Endodermal cell (in vitro differentiated cells): ENCODE results near the gene FBL. TPM values are rescaled to one million over a fixed set of nuclear protein-coding genes. Genes with fewer than 3 reads are reported as not detected.

ENCODE experiments used
- DNase-seq: peaks from one replicate; pipeline ENCODE4 v3.0.0-alpha.2; 2017
- H3K27ac ChIP-seq: 2 replicates; pipeline ENCODE4 v1.5.1; 2013; ENCODE audit warnings: mild to moderate bottlenecking, low read depth, low read length, moderate library complexity
- H3K27me3 ChIP-seq: 2 replicates; pipeline ENCODE4 v1.6.1; 2013; ENCODE audit warnings: mild to moderate bottlenecking, low read length, moderate library complexity; ENCODE audit not compliant: insufficient read depth, control insufficient read depth, poor library complexity, severe bottlenecking
- H3K36me3 ChIP-seq: 2 replicates; pipeline ENCODE4 v1.7.0; 2013; ENCODE audit warnings: mild to moderate bottlenecking, low read length, moderate library complexity; ENCODE audit not compliant: control insufficient read depth, insufficient read depth
- H3K4me1 ChIP-seq: one replicate; pipeline ENCODE4 v1.7.0; 2013; ENCODE audit warnings: low read length; ENCODE audit not compliant: control insufficient read depth, insufficient read depth
- H3K4me3 ChIP-seq: 2 replicates; pipeline ENCODE4 v1.5.1; 2013; ENCODE audit warnings: mild to moderate bottlenecking, low read length, moderate library complexity
- H3K9ac ChIP-seq: 2 replicates; pipeline ENCODE4 v1.6.1; 2013; ENCODE audit warnings: mild to moderate bottlenecking, low read length, moderate library complexity; ENCODE audit not compliant: poor library complexity, severe bottlenecking; ENCODE audit errors: extremely low read depth
- H3K9me3 ChIP-seq: 2 replicates; pipeline ENCODE4 v1.6.1; 2013; ENCODE audit warnings: mild to moderate bottlenecking, low read length, moderate library complexity; ENCODE audit not compliant: control insufficient read depth
- H3K27ac Mint-ChIP-seq: 2 replicates; pipeline ENCODE4 v1.8.0; 2020; ENCODE audit warnings: mixed read lengths
- H3K27me3 Mint-ChIP-seq: 2 replicates; pipeline ENCODE4 v1.8.0; 2021; ENCODE audit warnings: mild to moderate bottlenecking, mixed read lengths; ENCODE audit not compliant: insufficient read depth
- H3K36me3 Mint-ChIP-seq: 2 replicates; pipeline ENCODE4 v1.8.0; 2020; ENCODE audit warnings: low read depth, mixed read lengths
- H3K4me1 Mint-ChIP-seq: 2 replicates; pipeline ENCODE4 v1.8.0; 2020; ENCODE audit warnings: mixed read lengths
- H3K4me3 Mint-ChIP-seq: 2 replicates; pipeline ENCODE4 v1.8.0; 2020; ENCODE audit warnings: mild to moderate bottlenecking, moderate library complexity, mixed read lengths
- H3K9me3 Mint-ChIP-seq: 2 replicates; pipeline ENCODE4 v1.8.0; 2020; ENCODE audit warnings: mild to moderate bottlenecking, mixed read lengths
- WGBS, 2 experiments: methylation state at CpG; one replicate each; pipeline versions ENCODE4 v1.1.5 to v1.1.7; 2013; ENCODE audit warnings: missing lambda C conversion rate in 2 of 2, mixed read lengths in 1 of 2; ENCODE audit not compliant: insufficient coverage in 1 of 2, insufficient read length in 1 of 2; 5-methylcytosine and 5-hydroxymethylcytosine counted together
- total RNA-seq, 2 donors: library from RNA; stranded (reverse); fragmentation: NEBNext Ultra II Directional in 1 of 2; extraction: Animal tissue kit (Norgen Biotek cat#: 25700) in 1 of 2; gene quantifications; 2 replicates in 1 of 2; 3 replicates in 1 of 2; pipeline ENCODE4 v1.2.1, GENCODE V29; 2021
- TF ChIP-seq, protein P1 (sequence below): fragments of 200-600 bp; sonication (generic); conservative IDR thresholded peaks from 2 replicates; pipeline ENCODE4 v1.5.0; 2021; ENCODE audit warnings: antibody characterized with exemption, mild to moderate bottlenecking

Gene FBL
- total RNA-seq, 2 donors from 2014 or later: 356 to 387 TPM

DNA sequence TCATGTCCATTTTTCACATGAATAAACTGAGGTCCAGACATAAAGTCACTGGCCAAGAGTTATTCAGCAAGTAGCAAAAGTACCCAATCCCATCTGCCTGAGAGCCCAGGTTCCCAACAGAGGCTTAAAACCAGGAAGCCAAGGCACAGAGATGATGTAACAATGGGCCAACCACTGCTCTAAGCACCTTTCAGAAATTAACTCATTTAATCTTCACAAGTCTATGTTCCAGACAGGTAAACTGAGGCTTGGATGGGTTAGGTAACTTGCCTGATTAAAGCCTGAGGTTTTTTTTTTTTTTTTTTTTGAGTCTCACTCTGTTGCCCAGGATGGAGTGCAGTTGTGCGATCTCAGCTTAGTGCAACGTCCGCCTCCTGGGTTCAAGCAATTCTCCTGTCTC lies 8.2 kb downstream of the FBL start:
- Mint-ChIP-seq H3K9me3 (no peaks in the 10 kb centered on the region), H3K4me3 (no peak overlapping the region), H3K36me3 (peaks cover 52% of the 10 kb centered on the region), H3K4me1 (peaks cover 13% of the 10 kb centered on the region), H3K27ac (no peak overlapping the region), H3K27me3 (no peaks in the 10 kb centered on the region)
- TF ChIP-seq, protein P1, sequence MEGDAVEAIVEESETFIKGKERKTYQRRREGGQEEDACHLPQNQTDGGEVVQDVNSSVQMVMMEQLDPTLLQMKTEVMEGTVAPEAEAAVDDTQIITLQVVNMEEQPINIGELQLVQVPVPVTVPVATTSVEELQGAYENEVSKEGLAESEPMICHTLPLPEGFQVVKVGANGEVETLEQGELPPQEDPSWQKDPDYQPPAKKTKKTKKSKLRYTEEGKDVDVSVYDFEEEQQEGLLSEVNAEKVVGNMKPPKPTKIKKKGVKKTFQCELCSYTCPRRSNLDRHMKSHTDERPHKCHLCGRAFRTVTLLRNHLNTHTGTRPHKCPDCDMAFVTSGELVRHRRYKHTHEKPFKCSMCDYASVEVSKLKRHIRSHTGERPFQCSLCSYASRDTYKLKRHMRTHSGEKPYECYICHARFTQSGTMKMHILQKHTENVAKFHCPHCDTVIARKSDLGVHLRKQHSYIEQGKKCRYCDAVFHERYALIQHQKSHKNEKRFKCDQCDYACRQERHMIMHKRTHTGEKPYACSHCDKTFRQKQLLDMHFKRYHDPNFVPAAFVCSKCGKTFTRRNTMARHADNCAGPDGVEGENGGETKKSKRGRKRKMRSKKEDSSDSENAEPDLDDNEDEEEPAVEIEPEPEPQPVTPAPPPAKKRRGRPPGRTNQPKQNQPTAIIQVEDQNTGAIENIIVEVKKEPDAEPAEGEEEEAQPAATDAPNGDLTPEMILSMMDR: no peak
- H3K4me3 ChIP-seq: no peak overlapping the region
- H3K9me3 ChIP-seq: no peaks in the 10 kb centered on the region
- DNase-seq: no peak
- H3K36me3 ChIP-seq: peaks cover 59% of the 10 kb centered on the region
- H3K4me1 ChIP-seq: no peaks in the 10 kb centered on the region
- WGBS, 2 experiments: 94 to 100% methylated on average over 1 to 3 of the region's 3 CpGs
- H3K27me3 ChIP-seq: no peaks in the 10 kb centered on the region
- no peak overlapping the region for H3K9ac ChIP-seq
- H3K27ac ChIP-seq: no peak overlapping the region

DNA sequence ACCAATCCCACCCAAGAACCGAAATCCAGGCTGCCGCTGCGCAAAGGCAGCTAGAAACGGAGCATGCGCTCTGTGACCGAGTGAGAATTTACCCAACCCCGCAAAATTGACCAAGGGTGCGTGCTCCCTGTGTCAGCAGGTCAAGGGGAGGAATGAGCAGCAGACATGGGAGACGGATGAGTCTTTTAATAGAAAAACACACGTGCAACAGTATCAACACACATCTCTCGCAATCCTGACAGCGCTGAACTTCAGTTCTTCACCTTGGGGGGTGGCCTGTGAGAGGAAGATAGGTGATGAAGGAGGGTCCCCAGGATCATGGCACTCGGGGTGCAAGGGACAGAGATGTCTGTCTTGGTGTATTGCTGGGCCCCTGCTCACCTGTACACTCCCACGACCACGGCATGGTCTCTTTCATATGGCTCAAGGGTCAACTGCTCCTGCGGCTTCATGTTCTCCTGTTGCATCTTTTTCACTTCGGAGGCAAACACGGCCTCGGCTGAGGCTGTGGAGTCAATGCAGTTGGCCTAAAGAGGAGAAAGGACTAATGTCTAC lies 11.8 kb downstream of the FBL start:
- peak overlapping the region; percentile 99 for H3K9ac ChIP-seq
- no peaks in the 10 kb centered on the region for H3K4me1 ChIP-seq
- H3K27ac ChIP-seq: no peak overlapping the region
- peak overlapping the region; percentile 79 for H3K27ac Mint-ChIP-seq
- 48 to 55% methylated on average over 11 to 19 of the region's 19 CpGs for WGBS, 2 experiments
- H3K4me3 ChIP-seq: peak overlapping the region; percentile 89
- no peaks in the 10 kb centered on the region for H3K9me3 ChIP-seq
- peak overlapping the region; percentile 79 for H3K4me3 Mint-ChIP-seq
- TF ChIP-seq, protein P1: no peak
- H3K27me3 Mint-ChIP-seq: no peaks in the 10 kb centered on the region
- H3K4me1 Mint-ChIP-seq: peaks cover 17% of the 10 kb centered on the region
- H3K9me3 Mint-ChIP-seq: no peaks in the 10 kb centered on the region
- H3K36me3 ChIP-seq: peaks cover 75% of the 10 kb centered on the region
- no peak for DNase-seq
- H3K36me3 Mint-ChIP-seq: peaks cover 65% of the 10 kb centered on the region
- H3K27me3 ChIP-seq: no peaks in the 10 kb centered on the region

DNA sequence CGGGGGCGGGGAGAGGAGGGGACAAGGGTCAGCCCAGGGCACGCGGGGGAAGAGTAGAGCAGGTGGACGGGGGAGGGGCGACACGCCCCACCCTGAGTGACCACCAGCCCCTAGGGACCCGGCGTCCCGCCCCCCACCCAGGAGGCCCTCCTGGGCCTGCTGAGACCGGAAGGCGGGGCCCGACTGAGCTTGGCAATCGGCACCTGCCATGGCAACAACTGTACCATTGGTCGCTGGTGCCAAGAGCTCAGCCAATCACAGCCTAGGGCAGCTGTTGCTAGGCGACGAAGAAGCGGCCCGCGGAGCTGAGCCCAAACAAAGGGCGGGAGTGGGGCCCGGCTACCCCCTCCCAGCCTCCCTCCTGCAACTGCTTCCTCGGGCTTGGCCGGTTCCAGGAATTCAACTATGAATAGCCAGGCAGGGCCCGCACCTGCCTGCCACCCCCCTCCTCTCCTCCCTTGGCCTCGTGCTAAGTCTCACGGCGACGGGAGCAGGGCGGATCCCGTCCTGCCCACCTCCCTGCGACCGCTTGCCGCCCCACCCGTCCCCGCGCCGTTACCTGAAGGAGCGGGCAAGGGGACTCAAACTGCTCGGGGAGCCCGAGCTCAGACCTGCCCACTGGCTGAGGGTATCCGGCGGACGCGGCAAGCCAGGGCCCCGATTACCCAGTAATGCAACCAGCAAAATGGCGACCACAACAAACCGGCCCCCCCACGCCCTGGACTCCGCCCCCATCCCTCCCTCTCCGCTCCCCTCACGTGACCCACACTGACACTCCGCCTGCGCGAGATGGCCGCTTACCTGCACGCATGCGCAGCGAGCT lies 12.5 kb downstream of the FBL start, which contains the start of gene DYRK1B:
DYRK1B (minus strand) TSS at position 699 of the 823 bp plus-strand sequence. CDS start 2,295 bp downstream, outside the sequence.
- 0 to 1% methylated on average over 12 to 59 of the region's 59 CpGs for WGBS, 2 experiments
- H3K27ac Mint-ChIP-seq: peak within 1 kb of the TSS; percentile 79
- Histone ChIP-seq H3K4me1 (no peaks in the 10 kb centered on the region), H3K27ac (peak within 1 kb of the TSS; percentile 100), H3K4me3 (peak within 1 kb of the TSS; percentile 89), H3K9me3 (no peaks in the 10 kb centered on the region), H3K27me3 (no peaks in the 10 kb centered on the region), H3K9ac (peak within 1 kb of the TSS; percentile 99), H3K36me3 (peaks cover 75% of the 10 kb centered on the region)
- H3K36me3 Mint-ChIP-seq: peaks cover 66% of the 10 kb centered on the region
- peak; percentile 99 for DNase-seq
- H3K4me3 Mint-ChIP-seq: peak within 1 kb of the TSS; percentile 79
- peaks cover 17% of the 10 kb centered on the region for H3K4me1 Mint-ChIP-seq
- H3K9me3 Mint-ChIP-seq: no peaks in the 10 kb centered on the region
- H3K27me3 Mint-ChIP-seq: no peaks in the 10 kb centered on the region
- TF ChIP-seq, protein P1: no peak
